Measurements from ENCODE around the gene MRPS35. TPM values are rescaled to one million over a fixed set of nuclear protein-coding genes. Genes with fewer than 3 reads are reported as not detected.

The MRPS35 gene
- total RNA-seq (2014; rRNA removed; shearing (Covaris generic); ENCODE audit: low replicate concordance), result 41.3 and 77.0 TPM in 2 replicates

GRCh38 chr12:27710592-27711316 lies at the start of gene MRPS35:
MRPS35 (plus strand) TSS chr12:27710832; CDS start chr12:27710844, 12 bp downstream.
- DNase-seq, result peak; percentile 96
- Histone ChIP-seq H3K4me1 (ENCODE audit: low read length) (peaks cover 19% of the 10 kb centered on the region), H3K4me3 (ENCODE audit: low read length) (peak within 1 kb of the TSS; percentile 98), H3K27ac (ENCODE audit: low read length) (peak within 1 kb of the TSS; percentile 41; the same call in 1 of the 2 replicates), H4K20me1 (ENCODE audit: insufficient read depth, low read depth, low read length) (peaks cover 19% of the 10 kb centered on the region; the same call in 1 of the 2 replicates), H3K27me3 (ENCODE audit: low read length) (no peaks in the 10 kb centered on the region), H3K79me2 (ENCODE audit: low read length) (peaks cover 49% of the 10 kb centered on the region), H3K9me2 (replicated peaks; ENCODE audit: insufficient read depth, low read length) (no peaks in the 10 kb centered on the region), H3K36me3 (ENCODE audit: insufficient read depth, low read length) (peaks cover 13% of the 10 kb centered on the region; the same call in 1 of the 2 replicates), H2AFZ (ENCODE audit: low read length) (peak within 1 kb of the TSS; percentile 97), H3K4me2 (ENCODE audit: low read depth, low read length, poor library complexity, severe bottlenecking) (peak within 1 kb of the TSS; percentile 85), H3K9me3 (ENCODE audit: low read length) (no peaks in the 10 kb centered on the region), H3K9ac (ENCODE audit: low read length) (peak within 1 kb of the TSS; percentile 94)

GRCh38 chr12:27665704-27666103 lies 44.9 kb upstream of the MRPS35 start:
- H3K4me1 ChIP-seq (ENCODE audit: low read length), result peaks cover 3% of the 10 kb centered on the region; the same call in 1 of the 2 replicates
- H3K9ac ChIP-seq (ENCODE audit: low read length), result no peak overlapping the region
- H3K4me2 ChIP-seq (ENCODE audit: low read depth, low read length, poor library complexity, severe bottlenecking), result no peak overlapping the region
- no peak overlapping the region for H3K27ac ChIP-seq (ENCODE audit: low read length)
- H3K27me3 ChIP-seq (ENCODE audit: low read length), result no peaks in the 10 kb centered on the region
- H2AFZ ChIP-seq (ENCODE audit: low read length), result no peak overlapping the region
- H3K9me2 ChIP-seq (replicated peaks; ENCODE audit: insufficient read depth, low read length), result no peaks in the 10 kb centered on the region
- H4K20me1 ChIP-seq (ENCODE audit: insufficient read depth, low read depth, low read length), result no peaks in the 10 kb centered on the region
- no peak for DNase-seq
- H3K79me2 ChIP-seq (ENCODE audit: low read length), result no peaks in the 10 kb centered on the region
- no peak overlapping the region for H3K4me3 ChIP-seq (ENCODE audit: low read length)
- no peaks in the 10 kb centered on the region for H3K9me3 ChIP-seq (ENCODE audit: low read length)
- H3K36me3 ChIP-seq (ENCODE audit: insufficient read depth, low read length), result no peaks in the 10 kb centered on the region

- Histone ChIP-seq H2AFZ (ENCODE audit: low read length) (no peak overlapping the region), H3K9me2 (replicated peaks; ENCODE audit: insufficient read depth, low read length) (no peaks in the 10 kb centered on the region), H3K79me2 (ENCODE audit: low read length) (no peaks in the 10 kb centered on the region), H3K4me3 (ENCODE audit: low read length) (no peak overlapping the region), H3K27ac (ENCODE audit: low read length) (no peak overlapping the region), H3K36me3 (ENCODE audit: insufficient read depth, low read length) (no peaks in the 10 kb centered on the region), H3K9me3 (ENCODE audit: low read length) (no peaks in the 10 kb centered on the region), H3K4me1 (ENCODE audit: low read length) (peaks cover 3% of the 10 kb centered on the region; the same call in 1 of the 2 replicates), H3K9ac (ENCODE audit: low read length) (no peak overlapping the region), H3K27me3 (ENCODE audit: low read length) (no peaks in the 10 kb centered on the region), H3K4me2 (ENCODE audit: low read depth, low read length, poor library complexity, severe bottlenecking) (no peak overlapping the region), H4K20me1 (ENCODE audit: insufficient read depth, low read depth, low read length) (no peaks in the 10 kb centered on the region)
- no peak for DNase-seq
These were observed 44.1 kb upstream of the MRPS35 start for GRCh38 chr12:27666510-27666909.

GRCh38 chr12:27667540-27667939 lies 43.1 kb upstream of the MRPS35 start:
- H3K9me2 ChIP-seq (replicated peaks; ENCODE audit: insufficient read depth, low read length), result no peaks in the 10 kb centered on the region
- no peaks in the 10 kb centered on the region for H3K79me2 ChIP-seq (ENCODE audit: low read length)
- H3K4me3 ChIP-seq (ENCODE audit: low read length), result no peak overlapping the region
- H4K20me1 ChIP-seq (ENCODE audit: insufficient read depth, low read depth, low read length), result no peaks in the 10 kb centered on the region
- H3K9ac ChIP-seq (ENCODE audit: low read length), result no peak overlapping the region
- H3K36me3 ChIP-seq (ENCODE audit: insufficient read depth, low read length), result no peaks in the 10 kb centered on the region
- no peaks in the 10 kb centered on the region for H3K4me1 ChIP-seq (ENCODE audit: low read length)
- DNase-seq, result no peak
- no peaks in the 10 kb centered on the region for H3K9me3 ChIP-seq (ENCODE audit: low read length)
- H3K27ac ChIP-seq (ENCODE audit: low read length), result no peak overlapping the region
- no peaks in the 10 kb centered on the region for H3K27me3 ChIP-seq (ENCODE audit: low read length)
- H2AFZ ChIP-seq (ENCODE audit: low read length), result no peak overlapping the region
- H3K4me2 ChIP-seq (ENCODE audit: low read depth, low read length, poor library complexity, severe bottlenecking), result no peak overlapping the region

GRCh38 chr12:27672051-27672450 lies 38.6 kb upstream of the MRPS35 start:
- H2AFZ ChIP-seq (ENCODE audit: low read length), result no peak overlapping the region

GRCh38 chr12:27672643-27673042 lies 38.0 kb upstream of the MRPS35 start:
- Histone ChIP-seq H3K4me1 (ENCODE audit: low read length) (no peaks in the 10 kb centered on the region), H2AFZ (ENCODE audit: low read length) (no peak overlapping the region), H3K4me3 (ENCODE audit: low read length) (no peak overlapping the region), H3K79me2 (ENCODE audit: low read length) (no peaks in the 10 kb centered on the region), H3K9me2 (replicated peaks; ENCODE audit: insufficient read depth, low read length) (no peaks in the 10 kb centered on the region), H3K27ac (ENCODE audit: low read length) (no peak overlapping the region), H3K27me3 (ENCODE audit: low read length) (no peaks in the 10 kb centered on the region), H3K4me2 (ENCODE audit: low read depth, low read length, poor library complexity, severe bottlenecking) (no peak overlapping the region), H4K20me1 (ENCODE audit: insufficient read depth, low read depth, low read length) (no peaks in the 10 kb centered on the region), H3K9me3 (ENCODE audit: low read length) (no peaks in the 10 kb centered on the region), H3K36me3 (ENCODE audit: insufficient read depth, low read length) (no peaks in the 10 kb centered on the region), H3K9ac (ENCODE audit: low read length) (no peak overlapping the region)
- DNase-seq, result no peak

More at GRCh38 chr12:27672051-27672450, 38.6 kb upstream of the MRPS35 start:
- Histone ChIP-seq H3K9me2 (replicated peaks; ENCODE audit: insufficient read depth, low read length) (no peaks in the 10 kb centered on the region), H3K36me3 (ENCODE audit: insufficient read depth, low read length) (no peaks in the 10 kb centered on the region), H3K27me3 (ENCODE audit: low read length) (no peaks in the 10 kb centered on the region), H3K4me3 (ENCODE audit: low read length) (no peak overlapping the region), H3K27ac (ENCODE audit: low read length) (no peak overlapping the region), H3K79me2 (ENCODE audit: low read length) (no peaks in the 10 kb centered on the region), H3K9ac (ENCODE audit: low read length) (no peak overlapping the region), H4K20me1 (ENCODE audit: insufficient read depth, low read depth, low read length) (no peaks in the 10 kb centered on the region), H3K4me1 (ENCODE audit: low read length) (no peaks in the 10 kb centered on the region), H3K9me3 (ENCODE audit: low read length) (no peaks in the 10 kb centered on the region), H3K4me2 (ENCODE audit: low read depth, low read length, poor library complexity, severe bottlenecking) (no peak overlapping the region)
- DNase-seq, result no peak

GRCh38 chr12:27673101-27673718 lies 37.4 kb upstream of the MRPS35 start:
- Histone ChIP-seq H3K9me3 (ENCODE audit: low read length) (no peaks in the 10 kb centered on the region), H4K20me1 (ENCODE audit: insufficient read depth, low read depth, low read length) (no peaks in the 10 kb centered on the region), H3K79me2 (ENCODE audit: low read length) (no peaks in the 10 kb centered on the region), H3K27ac (ENCODE audit: low read length) (no peak overlapping the region), H3K4me1 (ENCODE audit: low read length) (no peaks in the 10 kb centered on the region), H3K4me3 (ENCODE audit: low read length) (no peak overlapping the region), H3K9me2 (replicated peaks; ENCODE audit: insufficient read depth, low read length) (no peaks in the 10 kb centered on the region), H3K9ac (ENCODE audit: low read length) (no peak overlapping the region), H2AFZ (ENCODE audit: low read length) (no peak overlapping the region), H3K4me2 (ENCODE audit: low read depth, low read length, poor library complexity, severe bottlenecking) (no peak overlapping the region), H3K36me3 (ENCODE audit: insufficient read depth, low read length) (no peaks in the 10 kb centered on the region), H3K27me3 (ENCODE audit: low read length) (no peaks in the 10 kb centered on the region)
- no peak for DNase-seq

- Histone ChIP-seq H3K9me2 (replicated peaks; ENCODE audit: insufficient read depth, low read length) (no peaks in the 10 kb centered on the region), H3K9ac (ENCODE audit: low read length) (no peak overlapping the region)
These were observed 35.6 kb upstream of the MRPS35 start for GRCh38 chr12:27674989-27675388.

More at GRCh38 chr12:27674989-27675388, 35.6 kb upstream of the MRPS35 start:
- Histone ChIP-seq H3K9me3 (ENCODE audit: low read length) (no peaks in the 10 kb centered on the region), H3K79me2 (ENCODE audit: low read length) (no peaks in the 10 kb centered on the region), H3K4me1 (ENCODE audit: low read length) (no peaks in the 10 kb centered on the region), H3K27ac (ENCODE audit: low read length) (no peak overlapping the region), H3K27me3 (ENCODE audit: low read length) (no peaks in the 10 kb centered on the region), H3K36me3 (ENCODE audit: insufficient read depth, low read length) (no peaks in the 10 kb centered on the region), H4K20me1 (ENCODE audit: insufficient read depth, low read depth, low read length) (no peaks in the 10 kb centered on the region), H3K4me3 (ENCODE audit: low read length) (no peak overlapping the region), H3K4me2 (ENCODE audit: low read depth, low read length, poor library complexity, severe bottlenecking) (no peak overlapping the region), H2AFZ (ENCODE audit: low read length) (no peak overlapping the region)
- DNase-seq, result no peak
